SK-N-SH treated with all-trans-retinoic acid at 6 μM for 48 hours (cell line): ENCODE measurements around the gene KLHL42.
"Not testable (repeated sequence)": the region's sequence is repeated elsewhere in the genome, so short reads cannot be mapped to it uniquely, and the experiment has no call there.

Experiments used
- ATAC-seq: fragments of 200-7000 bp; cut with Tn5 transposase; 3 replicates; pipeline ENCODE4 v1.9.1; 2020; ENCODE audit warnings: mild to moderate bottlenecking, moderate library complexity
- ARNTL ChIP-seq: fragments of 450-650 bp; formaldehyde crosslinking; IDR thresholded peaks from 2 replicates; pipeline ENCODE4 v1.5.0; 2020; ENCODE audit warnings: low read depth, mild to moderate bottlenecking, moderate library complexity, borderline replicate concordance
- BACH2 ChIP-seq: fragments of 250-450 bp; sonication (Bioruptor Pico); IDR thresholded peaks from 2 replicates; pipeline ENCODE4 v1.9.0; 2021; ENCODE audit warnings: mild to moderate bottlenecking, borderline replicate concordance
- CREB5 ChIP-seq: fragments of 250-450 bp; sonication (Bioruptor Pico); IDR thresholded peaks from 2 replicates; pipeline ENCODE4 v1.5.1; 2020; ENCODE audit warnings: low read depth, mild to moderate bottlenecking, moderate library complexity
- ESRRG ChIP-seq: fragments of 250-450 bp; sonication (Bioruptor Pico); IDR thresholded peaks from 2 replicates; pipeline ENCODE4 v1.6.1; 2021; ENCODE audit warnings: mild to moderate bottlenecking
- GLIS3 ChIP-seq: fragments of 250-450 bp; sonication (Bioruptor Pico); IDR thresholded peaks from 2 replicates; pipeline ENCODE4 v1.5.0; 2020; ENCODE audit warnings: mild to moderate bottlenecking, moderate library complexity
- OSR1 ChIP-seq: fragments of 250-450 bp; sonication (Bioruptor Pico); IDR thresholded peaks from 2 replicates; pipeline ENCODE4 v1.8.0; 2022; ENCODE audit warnings: moderate library complexity, mild to moderate bottlenecking, inconsistent platforms
- PATZ1 ChIP-seq: fragments of 250-450 bp; sonication (Bioruptor Pico); IDR thresholded peaks from 2 replicates; pipeline ENCODE4 v1.8.0; 2020; ENCODE audit warnings: mild to moderate bottlenecking, moderate library complexity, borderline replicate concordance
- POU6F1 ChIP-seq: fragments of 250-450 bp; sonication (Bioruptor Pico); IDR thresholded peaks from 2 replicates; pipeline ENCODE4 v1.8.0; 2021; ENCODE audit warnings: low read depth, mild to moderate bottlenecking, moderate library complexity, borderline replicate concordance
- PPARA ChIP-seq: fragments of 250-450 bp; sonication (Bioruptor Pico); IDR thresholded peaks from 2 replicates; pipeline ENCODE4 v1.5.0; 2020; ENCODE audit warnings: mild to moderate bottlenecking, borderline replicate concordance
- RARB ChIP-seq: fragments of 250-450 bp; sonication (Bioruptor Pico); IDR thresholded peaks from 2 replicates; pipeline ENCODE4 v1.8.0; 2021; ENCODE audit warnings: mild to moderate bottlenecking, moderate library complexity
- SNAI2 ChIP-seq: fragments of 250-450 bp; sonication (Bioruptor Pico); IDR thresholded peaks from 2 replicates; pipeline ENCODE4 v1.5.0; 2020; ENCODE audit warnings: mild to moderate bottlenecking, moderate library complexity
- TCF4 ChIP-seq: fragments of 250-450 bp; sonication (Bioruptor Pico); IDR thresholded peaks from 2 replicates; pipeline ENCODE4 v1.8.0; 2021; ENCODE audit warnings: mild to moderate bottlenecking, moderate library complexity, borderline replicate concordance
- TOX ChIP-seq: fragments of 250-450 bp; sonication (Bioruptor Pico); IDR thresholded peaks from 2 replicates; pipeline ENCODE4 v1.8.0; 2021; ENCODE audit warnings: mild to moderate bottlenecking, moderate library complexity, borderline replicate concordance
- ZC3H10 ChIP-seq: fragments of 250-450 bp; sonication (Bioruptor Pico); IDR thresholded peaks from 2 replicates; pipeline ENCODE4 v1.5.1; 2021; ENCODE audit warnings: mild to moderate bottlenecking, moderate library complexity
- ZFP30 ChIP-seq: fragments of 450-650 bp; formaldehyde crosslinking; IDR thresholded peaks from 2 replicates; pipeline ENCODE4 v1.5.0; 2022; ENCODE audit warnings: mild to moderate bottlenecking, moderate library complexity
- ZNF8 ChIP-seq: fragments of 450-650 bp; formaldehyde crosslinking; IDR thresholded peaks from 2 replicates; pipeline ENCODE4 v1.5.0; 2020; ENCODE audit warnings: mild to moderate bottlenecking, moderate library complexity
- TF ChIP-seq, protein P1 (sequence below): fragments of 250-450 bp; sonication (Bioruptor Pico); IDR thresholded peaks from 2 replicates; pipeline ENCODE4 v1.5.1; 2021; ENCODE audit warnings: mild to moderate bottlenecking, moderate library complexity

KLHL42 gene

GRCh38 chr12:27733052-27733656 is 46.9 kb upstream of the KLHL42 start:
- peak; percentile 72 for ATAC-seq
- TF ChIP-seq GLIS3 (CRISPR knock-in tag) (no peak), ZC3H10 (CRISPR knock-in tag) (no peak), PATZ1 (CRISPR knock-in tag) (no peak), ARNTL (CRISPR knock-in tag) (no peak), ZFP30 (CRISPR knock-in tag) (no peak)
- TF ChIP-seq, protein P1, sequence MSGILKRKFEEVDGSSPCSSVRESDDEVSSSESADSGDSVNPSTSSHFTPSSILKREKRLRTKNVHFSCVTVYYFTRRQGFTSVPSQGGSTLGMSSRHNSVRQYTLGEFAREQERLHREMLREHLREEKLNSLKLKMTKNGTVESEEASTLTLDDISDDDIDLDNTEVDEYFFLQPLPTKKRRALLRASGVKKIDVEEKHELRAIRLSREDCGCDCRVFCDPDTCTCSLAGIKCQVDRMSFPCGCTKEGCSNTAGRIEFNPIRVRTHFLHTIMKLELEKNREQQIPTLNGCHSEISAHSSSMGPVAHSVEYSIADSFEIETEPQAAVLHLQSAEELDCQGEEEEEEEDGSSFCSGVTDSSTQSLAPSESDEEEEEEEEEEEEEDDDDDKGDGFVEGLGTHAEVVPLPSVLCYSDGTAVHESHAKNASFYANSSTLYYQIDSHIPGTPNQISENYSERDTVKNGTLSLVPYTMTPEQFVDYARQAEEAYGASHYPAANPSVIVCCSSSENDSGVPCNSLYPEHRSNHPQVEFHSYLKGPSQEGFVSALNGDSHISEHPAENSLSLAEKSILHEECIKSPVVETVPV (CRISPR knock-in tag), result no peak

DNA sequence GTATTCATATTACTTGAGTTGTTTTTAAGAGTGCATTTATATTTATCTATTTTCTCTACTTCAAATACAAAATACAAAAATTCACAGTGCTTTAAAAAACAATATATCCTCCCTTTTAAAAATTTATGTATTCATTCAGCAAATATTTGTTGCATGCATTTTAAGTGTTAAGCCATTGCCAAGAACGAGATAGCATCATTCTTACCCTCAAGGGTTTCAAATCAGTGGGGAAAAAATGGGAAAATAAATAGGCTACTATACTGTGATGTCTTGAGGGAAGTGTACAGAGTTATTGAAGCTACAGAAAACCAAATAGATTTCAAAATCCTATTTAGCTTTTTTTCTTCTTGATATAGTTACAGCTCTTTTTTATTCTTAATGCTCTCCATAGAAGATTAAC is 46.2 kb upstream of the KLHL42 start:
- ATAC-seq, result no peak
- no peak for TF ChIP-seq GLIS3 (CRISPR knock-in tag)
- TF ChIP-seq POU6F1 (CRISPR knock-in tag), result no peak
- TF ChIP-seq RARB (CRISPR knock-in tag), result no peak
- TF ChIP-seq ARNTL (CRISPR knock-in tag), result no peak
- no peak for TF ChIP-seq ESRRG (CRISPR knock-in tag)
- TF ChIP-seq BACH2 (CRISPR knock-in tag), result no peak
- TF ChIP-seq PPARA (CRISPR knock-in tag), result no peak

- not testable (repeated sequence) for ATAC-seq
Measured at GRCh38 chr12:27734321-27734720, 45.7 kb upstream of the KLHL42 start.

- no peak for ATAC-seq
- no peak for TF ChIP-seq GLIS3 (CRISPR knock-in tag)
- TF ChIP-seq SNAI2 (CRISPR knock-in tag), result no peak
- no peak for TF ChIP-seq ESRRG (CRISPR knock-in tag)
- no peak for TF ChIP-seq CREB5 (CRISPR knock-in tag)
- TF ChIP-seq PATZ1 (CRISPR knock-in tag), result no peak
- no peak for TF ChIP-seq POU6F1 (CRISPR knock-in tag)
- TF ChIP-seq PPARA (CRISPR knock-in tag), result no peak
- TF ChIP-seq TOX (CRISPR knock-in tag), result no peak
- TF ChIP-seq ZNF8, result no peak
- TF ChIP-seq, protein P1 (CRISPR knock-in tag), result no peak
- TF ChIP-seq OSR1 (CRISPR knock-in tag), result no peak
- no peak for TF ChIP-seq ARNTL (CRISPR knock-in tag)
- no peak for TF ChIP-seq TCF4 (CRISPR knock-in tag)
Measured at GRCh38 chr12:27743601-27744000, 36.4 kb upstream of the KLHL42 start.
